DMS153 treated with DMSO at 0.1 percent for 48 hours (cell line): ENCODE results near the gene PRLR.
A peak's percentile ranks its signal among the peaks of the same experiment; 100 is the strongest.

ENCODE experiments used
- DNase-seq: peaks from one replicate; lab custom pipeline; 2025; ENCODE audit not compliant: unreplicated experiment; lab: John Stamatoyannopoulos, UW

The PRLR gene

DNA sequence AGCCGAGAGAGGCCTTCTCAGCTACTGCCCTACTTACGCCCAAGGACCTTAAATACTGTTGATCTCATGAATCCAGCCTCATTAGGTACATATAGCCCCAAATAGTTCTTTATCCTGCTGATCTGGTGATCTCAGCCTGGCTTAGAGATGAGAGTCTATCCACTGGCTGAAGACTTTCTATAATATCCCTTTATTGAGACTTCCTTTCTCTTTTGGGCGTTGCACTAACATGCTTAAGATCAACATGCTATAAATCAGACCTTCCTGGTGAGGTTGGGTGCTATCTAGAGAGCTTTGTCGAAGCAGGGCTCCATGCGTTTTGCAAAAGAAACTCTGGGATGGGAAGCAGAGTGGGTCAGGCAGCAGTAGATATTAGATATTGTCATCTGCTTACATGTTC is 138.6 kb downstream of the PRLR start:
- no peak for DNase-seq

- peak; percentile 15 for DNase-seq
Observed at GRCh38 chr5:35089334-35090314, 140.7 kb downstream of the PRLR start.

GRCh38 chr5:35087991-35088390 is 142.3 kb downstream of the PRLR start:
- DNase-seq = no peak

DNA sequence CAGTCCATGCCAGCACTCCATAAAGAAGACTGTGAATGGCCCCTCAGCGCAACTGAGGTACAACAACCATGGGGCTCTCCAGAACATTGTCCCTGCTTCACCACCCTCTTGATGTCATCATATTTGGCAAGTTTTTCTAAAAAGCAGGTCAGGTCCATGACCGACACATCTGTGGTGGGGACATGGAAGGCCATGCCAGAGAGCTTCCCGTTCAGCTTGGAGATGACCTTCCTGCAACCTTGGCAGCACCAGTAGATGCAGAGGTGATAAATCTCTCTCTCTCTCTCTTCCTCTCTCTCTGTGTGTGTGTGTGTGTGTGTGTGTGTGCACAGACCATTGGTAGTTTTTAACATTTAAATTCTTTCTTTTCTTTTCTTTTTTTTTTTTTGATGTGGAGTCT is 147.1 kb downstream of the PRLR start:
- no peak for DNase-seq

GRCh38 chr5:35082530-35082929 is 147.8 kb downstream of the PRLR start:
- DNase-seq = no peak

- DNase-seq = no peak
Observed at GRCh38 chr5:35081134-35081533, 149.2 kb downstream of the PRLR start.

- no peak for DNase-seq
Observed at GRCh38 chr5:35073160-35073559, 157.1 kb downstream of the PRLR start.

DNA sequence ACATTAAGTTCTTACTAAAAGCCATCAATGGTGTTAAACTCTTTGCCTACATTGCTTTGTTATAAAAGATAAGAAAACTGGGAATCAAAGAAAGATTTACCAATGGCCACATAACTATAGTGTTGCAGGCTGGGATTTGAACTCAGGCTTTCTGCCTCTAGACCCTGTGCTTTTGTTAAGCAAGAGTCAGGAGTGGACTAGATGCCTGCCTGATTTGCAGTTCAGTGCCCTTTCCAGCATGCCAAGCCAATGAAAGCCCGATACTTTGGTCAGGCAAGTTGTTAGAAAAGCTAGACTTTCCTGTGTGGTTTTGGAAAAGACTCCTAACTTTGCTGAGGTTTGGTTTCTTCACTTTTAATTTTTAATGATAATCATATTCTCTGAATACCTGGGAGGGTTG is 161.1 kb downstream of the PRLR start:
- no peak for DNase-seq

GRCh38 chr5:35067985-35068384 is 162.3 kb downstream of the PRLR start:
- no peak for DNase-seq

- DNase-seq = no peak
Observed at GRCh38 chr5:35066260-35066795, 164.0 kb downstream of the PRLR start.

DNA sequence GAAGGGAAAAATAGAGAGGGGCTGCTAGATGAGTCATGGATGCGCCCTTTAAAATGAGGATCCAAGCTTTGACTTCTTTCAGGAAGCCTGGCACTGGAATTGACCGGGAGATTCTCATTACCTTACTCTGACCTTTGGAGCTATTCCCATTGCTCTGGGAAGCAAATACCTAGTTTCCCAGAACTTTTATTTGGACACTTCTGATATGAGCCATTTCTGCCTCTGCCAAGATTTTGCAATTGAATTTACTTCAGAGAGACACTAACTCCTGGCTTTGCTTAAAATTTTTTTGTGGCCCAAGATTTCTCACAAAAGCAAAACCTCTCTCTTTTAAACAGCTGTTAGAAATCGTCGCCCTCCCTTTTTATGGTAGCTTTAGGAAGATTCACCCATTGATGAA is 166.9 kb downstream of the PRLR start:
- no peak for DNase-seq

- no peak for DNase-seq
Observed at GRCh38 chr5:35061211-35061770, 169.0 kb downstream of the PRLR start.

DNA sequence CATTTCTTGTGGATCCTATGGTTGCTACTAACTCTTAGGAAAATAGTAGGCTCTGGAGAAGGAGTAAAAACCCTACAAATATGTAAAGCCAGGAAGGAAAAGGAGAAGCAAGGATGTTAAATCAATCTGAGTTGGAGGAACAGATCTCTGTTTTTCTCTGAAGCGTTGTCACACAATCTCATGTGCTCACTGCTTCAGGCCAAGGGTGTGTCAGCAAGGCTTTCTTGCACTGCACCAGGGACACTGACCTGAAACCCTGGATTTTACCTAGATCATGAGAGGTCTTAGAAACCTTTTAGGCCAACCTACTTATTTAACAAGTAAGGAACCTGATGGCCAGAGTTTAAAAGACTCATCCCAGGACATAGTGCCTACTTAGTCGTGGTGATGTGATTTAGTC is 170.1 kb downstream of the PRLR start:
- DNase-seq = no peak

DNA sequence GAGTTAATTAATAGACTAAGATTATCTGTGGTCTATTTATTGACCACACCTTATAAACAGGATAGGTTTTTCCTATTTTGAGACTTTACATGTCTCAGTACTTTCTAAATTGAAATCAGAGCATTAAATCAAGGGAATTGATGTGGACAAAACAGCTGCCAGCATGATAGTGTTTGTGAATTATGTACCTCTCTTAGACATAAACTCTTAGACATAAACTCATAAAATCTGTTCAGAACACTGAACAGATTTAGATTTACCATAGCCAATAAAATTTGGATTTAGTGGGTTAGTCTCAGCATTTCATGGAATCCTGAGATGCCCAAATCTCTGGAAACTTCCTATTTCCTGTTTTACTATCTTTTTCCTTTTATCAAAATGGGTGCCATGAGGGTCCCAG is 171.0 kb downstream of the PRLR start:
- no peak for DNase-seq

DNA sequence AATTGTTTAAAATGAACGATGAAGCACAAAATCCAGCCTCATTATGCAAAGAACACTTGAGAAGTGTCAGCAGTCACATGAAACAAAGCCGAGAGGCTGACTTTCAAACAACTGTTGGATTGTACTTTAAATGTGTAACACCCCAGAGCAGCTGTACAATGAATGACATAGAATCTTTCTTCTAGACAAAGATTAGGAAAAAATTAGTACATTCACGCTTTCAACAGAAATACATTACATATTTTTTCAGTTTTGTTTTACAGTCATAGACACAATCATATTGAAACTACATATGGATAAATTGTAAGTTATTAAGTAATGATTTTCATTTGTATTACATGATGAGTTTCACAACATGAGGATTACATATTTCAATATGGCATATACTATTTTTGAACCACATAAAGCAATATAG is 171.9 kb downstream of the PRLR start:
- no peak for DNase-seq

DNA sequence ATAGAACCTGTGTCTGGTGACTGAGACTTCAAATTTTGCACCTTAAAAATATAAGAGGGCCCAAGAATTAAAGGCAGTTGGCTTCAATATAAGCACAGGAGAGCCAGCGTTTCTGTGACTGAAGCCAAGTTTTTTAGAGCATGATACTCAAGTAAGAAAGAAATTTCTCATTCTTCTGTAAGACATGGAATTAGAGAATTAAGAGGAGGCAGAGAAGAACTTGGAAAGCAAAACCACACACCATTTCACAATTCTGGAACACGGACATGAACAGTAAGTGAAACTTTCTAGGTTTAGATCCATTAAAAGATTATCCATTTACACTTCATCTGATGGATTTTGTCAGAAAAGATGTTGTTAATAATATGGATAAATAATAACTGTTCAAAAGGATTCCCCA is 173.6 kb downstream of the PRLR start:
- no peak for DNase-seq

- DNase-seq = no peak
Observed at GRCh38 chr5:35052838-35053237, 177.4 kb downstream of the PRLR start.

GRCh38 chr5:35050541-35051126 is 179.7 kb downstream of the PRLR start:
- no peak for DNase-seq

DNA sequence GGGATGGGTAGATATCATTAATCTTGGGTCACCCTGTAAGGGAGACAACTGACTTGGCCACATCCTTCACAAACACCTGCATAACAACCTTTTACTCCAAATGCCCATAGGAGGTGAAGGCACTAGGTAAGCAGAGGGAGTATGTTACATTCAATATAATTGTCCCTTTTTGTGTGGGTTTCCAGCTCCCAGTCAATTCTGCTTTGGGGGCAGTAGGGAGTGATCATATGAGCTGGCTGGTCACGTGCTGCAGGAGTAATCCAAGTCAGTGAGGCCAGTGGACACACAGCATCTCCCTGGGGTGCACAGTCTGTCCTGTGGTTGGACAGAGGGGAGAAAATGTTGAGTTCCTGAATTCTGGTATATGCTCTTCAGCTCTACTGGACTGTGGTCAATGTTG is 181.4 kb downstream of the PRLR start:
- DNase-seq = no peak

DNA sequence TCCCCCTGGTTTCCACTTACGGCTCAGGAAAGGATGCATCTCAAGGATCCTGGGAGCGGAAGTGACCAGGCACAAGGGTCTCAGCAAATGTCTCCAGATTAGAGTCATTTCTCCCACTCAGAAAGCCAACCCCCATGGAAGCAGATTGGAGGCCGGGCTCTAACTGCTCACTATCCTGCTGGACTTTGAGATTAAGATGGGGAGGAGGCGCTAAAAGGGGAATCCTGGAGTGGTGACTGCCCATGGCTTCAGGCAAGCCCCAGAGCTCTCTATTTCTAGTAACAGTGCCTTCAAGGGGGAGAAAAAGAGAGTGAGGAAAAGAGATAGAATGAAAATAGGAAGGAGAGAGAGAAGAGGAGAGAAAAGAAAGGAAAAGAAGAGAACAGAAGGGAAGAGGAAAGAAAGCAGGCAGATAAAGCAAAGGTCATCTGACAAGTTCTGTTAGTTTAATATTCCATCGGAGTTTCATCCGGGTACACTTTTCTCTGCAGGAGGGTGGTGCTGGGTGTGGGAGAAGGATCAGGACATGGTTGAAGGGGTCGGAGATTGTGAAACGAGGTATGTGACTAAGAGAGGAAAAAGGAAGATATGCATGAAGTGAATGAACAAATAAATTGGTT is 182.4 kb downstream of the PRLR start, which contains the start of gene AGXT2:
TSS of gene AGXT2 (minus strand) at position 165 of the 620 bp plus-strand sequence. CDS start at position 108, 57 bp downstream.
- no peak for DNase-seq

GRCh38 chr5:35046774-35047173 is 183.5 kb downstream of the PRLR start:
- DNase-seq = no peak
